Skeletal muscle satellite cell (primary cell): ENCODE measurements around the gene SPEF1. TPM values are rescaled to one million over a fixed set of nuclear protein-coding genes. Genes with fewer than 3 reads are reported as not detected.
"Not testable (repeated sequence)": the region's sequence is repeated elsewhere in the genome, so short reads cannot be mapped to it uniquely, and the experiment has no call there.

ENCODE experiments used
- H3K27me3 ChIP-seq: 2 replicates; pipeline ENCODE4 v1.7.0; 2013; ENCODE audit warnings: low read length; ENCODE audit not compliant: control insufficient read depth, insufficient read depth
- H3K36me3 ChIP-seq: 2 replicates; pipeline ENCODE4 v1.7.0; 2013; ENCODE audit warnings: mild to moderate bottlenecking, control low read depth, low read length; ENCODE audit not compliant: insufficient read depth
- H3K4me1 ChIP-seq: 2 replicates; pipeline ENCODE4 v1.7.0; 2013; ENCODE audit warnings: low read length; ENCODE audit not compliant: control insufficient read depth, insufficient read depth
- H3K4me2 ChIP-seq: 2 replicates; pipeline ENCODE4 v1.7.0; 2013; ENCODE audit warnings: mild to moderate bottlenecking, low read length
- H3K4me3 ChIP-seq: 2 replicates; pipeline ENCODE4 v1.7.0; 2013; ENCODE audit warnings: low read length
- H3K9ac ChIP-seq: 2 replicates; pipeline ENCODE4 v1.7.0; 2013; ENCODE audit warnings: mild to moderate bottlenecking, low read depth, low read length, moderate library complexity
- H3K9me3 ChIP-seq: replicated peaks from 2 replicates; pipeline ENCODE4 v1.7.0; 2013; ENCODE audit warnings: mild to moderate bottlenecking, control low read depth, low read length
- total RNA-seq: library from RNA; depleted of rRNA; stranded (reverse); fragments of >200 nt; gene quantifications from 2 replicates; pipeline ENCODE4 v1.2.3, GENCODE V29; 2012; rRNA removed

Gene SPEF1, protein sequence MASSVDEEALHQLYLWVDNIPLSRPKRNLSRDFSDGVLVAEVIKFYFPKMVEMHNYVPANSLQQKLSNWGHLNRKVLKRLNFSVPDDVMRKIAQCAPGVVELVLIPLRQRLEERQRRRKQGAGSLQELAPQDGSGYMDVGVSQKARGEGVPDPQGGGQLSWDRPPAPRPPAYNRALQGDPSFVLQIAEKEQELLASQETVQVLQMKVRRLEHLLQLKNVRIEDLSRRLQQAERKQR
- not detected in 2 replicates for total RNA-seq

DNA sequence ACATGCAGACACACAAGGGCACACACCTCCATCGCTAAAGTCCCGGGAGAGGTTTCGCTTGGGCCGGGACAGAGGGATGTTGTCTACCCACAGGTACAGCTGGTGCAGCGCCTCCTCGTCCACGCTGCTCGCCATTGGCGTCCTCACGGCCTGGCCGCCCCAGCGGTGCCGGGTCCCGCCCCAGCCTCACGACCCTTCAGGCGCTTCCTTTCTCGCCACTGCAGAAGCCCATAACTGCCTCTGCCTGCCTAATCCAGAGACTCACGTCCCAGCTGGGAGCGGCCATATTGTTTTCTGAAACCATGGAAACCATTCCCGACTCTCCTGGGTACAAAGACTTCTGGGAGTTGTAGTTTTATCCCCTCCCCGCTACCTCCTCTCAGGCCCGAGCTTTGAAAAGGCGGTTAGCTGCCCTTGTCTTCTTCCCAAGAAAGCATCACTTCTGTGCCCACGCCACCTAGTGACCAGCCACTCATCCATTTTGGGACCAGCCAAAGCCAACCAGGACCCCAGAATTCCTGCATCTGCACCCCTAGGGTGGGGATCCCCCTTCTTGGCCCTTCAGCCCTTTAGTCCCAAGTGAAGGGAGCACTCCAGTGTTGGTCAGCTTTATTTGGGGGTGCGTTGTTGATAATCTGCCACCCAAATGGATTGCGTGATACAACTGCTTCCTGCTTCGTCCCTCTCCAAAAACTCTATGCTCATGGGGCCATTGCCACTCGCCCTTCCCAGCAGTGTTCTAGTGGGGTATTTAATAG, at the start of gene SPEF1:
SPEF1 (minus strand) TSS at position 296 of the 758 bp plus-strand sequence; CDS start at position 135, 161 bp downstream.
- H3K36me3 ChIP-seq, result peaks cover 20% of the 10 kb centered on the region
- peak within 1 kb of the TSS; percentile 32 for H3K9ac ChIP-seq
- peaks cover 46% of the 10 kb centered on the region for H3K4me1 ChIP-seq
- H3K4me2 ChIP-seq, result peak within 1 kb of the TSS; percentile 91
- H3K27me3 ChIP-seq, result no peaks in the 10 kb centered on the region
- no peaks in the 10 kb centered on the region for H3K9me3 ChIP-seq
- peak within 1 kb of the TSS; percentile 69 for H3K4me3 ChIP-seq

DNA sequence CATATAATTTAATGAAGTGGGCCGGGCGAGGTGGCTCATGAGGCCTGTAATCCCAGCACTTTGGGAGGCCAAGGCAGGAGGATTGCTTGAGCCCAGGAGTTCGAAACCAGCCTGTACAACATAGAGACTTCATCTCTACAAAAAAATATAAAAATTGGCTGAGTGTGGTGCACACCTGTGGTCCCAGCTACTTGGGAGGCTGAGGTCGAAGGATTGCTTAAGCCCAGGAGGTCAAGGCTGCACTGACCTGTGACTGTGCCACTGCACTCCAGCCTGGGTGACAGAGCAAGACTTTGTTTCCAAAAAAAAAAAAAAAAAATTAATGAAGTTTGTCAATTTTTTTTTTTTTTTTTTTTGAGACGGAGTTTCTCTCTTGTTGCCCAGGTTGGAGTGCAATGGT, 48.6 kb upstream of the SPEF1 start:
- H3K9me3 ChIP-seq, H3K4me3 ChIP-seq, H3K27me3 ChIP-seq, H3K4me1 ChIP-seq, H3K4me2 ChIP-seq, H3K36me3 ChIP-seq, H3K9ac ChIP-seq: not testable (repeated sequence)

DNA sequence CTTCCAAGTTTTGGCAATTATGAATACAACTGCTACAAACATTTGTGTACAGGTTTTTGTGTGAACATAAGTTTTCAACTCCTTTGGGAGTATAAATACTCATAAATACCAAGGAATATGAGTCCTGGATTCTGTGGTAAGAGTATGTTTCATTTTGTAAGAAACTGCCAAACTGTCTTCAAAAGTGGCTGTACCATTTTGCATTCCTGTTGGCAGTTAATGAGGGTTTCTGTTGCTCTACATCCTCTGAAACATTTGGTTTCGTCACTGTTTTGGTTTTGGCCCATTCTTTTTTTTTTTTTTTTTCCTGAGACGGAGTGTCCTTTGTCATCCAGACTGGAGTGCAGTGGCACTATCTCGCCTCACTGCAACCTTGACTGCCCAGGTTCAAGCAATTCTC, 47.5 kb upstream of the SPEF1 start:
- Histone ChIP-seq H3K9me3 (no peaks in the 10 kb centered on the region), H3K4me2 (no peak overlapping the region), H3K36me3 (peaks cover 13% of the 10 kb centered on the region), H3K4me1 (no peaks in the 10 kb centered on the region), H3K27me3 (no peaks in the 10 kb centered on the region), H3K4me3 (no peak overlapping the region), H3K9ac (no peak overlapping the region)

DNA sequence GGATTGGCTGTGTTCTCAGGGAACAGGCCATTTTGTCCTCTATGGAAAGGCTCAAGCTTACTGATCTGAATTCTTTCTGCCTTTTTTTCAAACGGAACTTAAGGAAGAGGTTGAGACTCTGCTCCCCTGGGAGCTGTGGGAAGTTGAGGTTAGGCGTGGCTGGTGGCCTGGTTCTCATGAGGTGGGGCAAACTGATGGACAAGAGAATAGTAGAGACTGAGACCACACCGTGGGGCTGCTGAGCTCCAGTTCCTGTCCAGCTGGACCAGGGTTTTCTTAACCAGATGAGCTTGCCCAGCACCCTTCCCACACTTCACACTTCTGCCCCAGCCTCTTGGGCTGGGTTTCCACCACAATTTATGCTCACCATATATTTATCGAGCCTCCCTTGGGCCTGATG, 45.2 kb upstream of the SPEF1 start:
- Histone ChIP-seq H3K9ac (no peak overlapping the region), H3K4me2 (no peak overlapping the region), H3K9me3 (no peaks in the 10 kb centered on the region), H3K4me1 (peaks cover 2% of the 10 kb centered on the region), H3K27me3 (no peaks in the 10 kb centered on the region), H3K4me3 (no peak overlapping the region), H3K36me3 (peaks cover 30% of the 10 kb centered on the region)

DNA sequence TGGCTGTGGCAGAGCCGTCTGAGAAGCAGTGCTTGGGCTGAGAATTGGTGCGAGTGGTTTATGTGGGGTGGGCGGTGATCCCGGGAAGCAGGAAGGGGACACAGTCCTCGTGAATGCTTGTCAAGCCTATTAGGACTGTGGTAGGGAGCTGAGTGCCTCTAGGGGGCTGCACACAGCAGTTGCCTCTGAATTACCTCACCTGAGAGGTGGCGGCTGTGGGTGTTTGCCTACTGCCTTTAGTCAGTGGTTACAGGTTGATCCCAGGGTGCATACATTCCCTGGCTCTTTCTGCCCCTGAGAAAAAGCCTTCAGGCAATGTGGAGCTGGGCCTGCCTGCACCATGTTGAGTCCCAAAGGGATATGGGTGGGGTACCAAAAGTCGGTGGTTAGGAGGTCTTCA, 44.3 kb upstream of the SPEF1 start:
- no peaks in the 10 kb centered on the region for H3K9me3 ChIP-seq
- no peak overlapping the region for H3K4me2 ChIP-seq
- no peak overlapping the region for H3K9ac ChIP-seq
- H3K4me3 ChIP-seq, result no peak overlapping the region
- H3K27me3 ChIP-seq, result no peaks in the 10 kb centered on the region
- peaks cover 30% of the 10 kb centered on the region for H3K36me3 ChIP-seq
- H3K4me1 ChIP-seq, result peaks cover 5% of the 10 kb centered on the region

DNA sequence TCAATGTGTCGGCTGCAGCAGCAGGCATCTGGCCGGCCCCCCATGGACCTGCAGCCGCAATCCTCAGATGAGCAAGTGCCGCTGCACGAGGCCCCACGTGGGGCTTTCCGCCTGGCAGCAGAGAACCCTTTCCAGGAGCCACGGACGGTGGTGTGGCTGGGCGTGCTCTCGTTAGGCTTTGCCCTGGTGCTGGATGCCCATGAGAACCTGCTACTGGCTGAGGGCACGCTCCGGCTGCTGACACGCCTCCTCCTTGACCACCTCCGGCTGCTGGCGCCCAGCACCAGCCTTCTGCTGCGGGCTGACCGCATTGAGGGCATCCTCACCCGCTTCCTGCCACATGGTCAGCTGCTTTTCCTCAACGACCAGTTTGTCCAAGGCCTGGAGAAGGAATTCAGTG, 42.6 kb upstream of the SPEF1 start:
- Histone ChIP-seq H3K9ac (no peak overlapping the region), H3K36me3 (peaks cover 30% of the 10 kb centered on the region), H3K4me3 (no peak overlapping the region), H3K27me3 (no peaks in the 10 kb centered on the region), H3K4me2 (no peak overlapping the region), H3K4me1 (peaks cover 12% of the 10 kb centered on the region), H3K9me3 (no peaks in the 10 kb centered on the region)

DNA sequence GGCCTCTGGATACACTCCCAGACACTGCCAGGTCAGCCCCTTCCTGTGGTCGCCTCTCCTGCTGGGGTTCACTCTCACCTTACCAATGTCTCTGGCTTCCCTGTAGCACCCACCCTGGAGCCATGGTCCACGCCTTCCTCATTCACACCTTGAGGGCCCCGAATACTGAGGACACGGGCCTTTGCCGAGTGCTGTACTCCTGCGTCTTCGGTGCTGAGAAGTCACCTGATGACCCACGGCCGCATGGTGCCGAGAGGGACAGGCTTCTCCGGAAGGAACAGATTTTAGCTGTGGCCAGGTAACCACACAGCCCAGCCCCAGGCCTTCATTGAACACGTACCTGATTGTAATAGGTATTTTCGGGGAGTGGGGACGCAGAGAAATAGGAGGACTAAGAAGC, 40.7 kb upstream of the SPEF1 start:
- no peak overlapping the region for H3K9ac ChIP-seq
- H3K27me3 ChIP-seq, result no peaks in the 10 kb centered on the region
- H3K4me2 ChIP-seq, result no peak overlapping the region
- peaks cover 21% of the 10 kb centered on the region for H3K4me1 ChIP-seq
- H3K36me3 ChIP-seq, result peaks cover 30% of the 10 kb centered on the region
- no peak overlapping the region for H3K4me3 ChIP-seq
- no peaks in the 10 kb centered on the region for H3K9me3 ChIP-seq

DNA sequence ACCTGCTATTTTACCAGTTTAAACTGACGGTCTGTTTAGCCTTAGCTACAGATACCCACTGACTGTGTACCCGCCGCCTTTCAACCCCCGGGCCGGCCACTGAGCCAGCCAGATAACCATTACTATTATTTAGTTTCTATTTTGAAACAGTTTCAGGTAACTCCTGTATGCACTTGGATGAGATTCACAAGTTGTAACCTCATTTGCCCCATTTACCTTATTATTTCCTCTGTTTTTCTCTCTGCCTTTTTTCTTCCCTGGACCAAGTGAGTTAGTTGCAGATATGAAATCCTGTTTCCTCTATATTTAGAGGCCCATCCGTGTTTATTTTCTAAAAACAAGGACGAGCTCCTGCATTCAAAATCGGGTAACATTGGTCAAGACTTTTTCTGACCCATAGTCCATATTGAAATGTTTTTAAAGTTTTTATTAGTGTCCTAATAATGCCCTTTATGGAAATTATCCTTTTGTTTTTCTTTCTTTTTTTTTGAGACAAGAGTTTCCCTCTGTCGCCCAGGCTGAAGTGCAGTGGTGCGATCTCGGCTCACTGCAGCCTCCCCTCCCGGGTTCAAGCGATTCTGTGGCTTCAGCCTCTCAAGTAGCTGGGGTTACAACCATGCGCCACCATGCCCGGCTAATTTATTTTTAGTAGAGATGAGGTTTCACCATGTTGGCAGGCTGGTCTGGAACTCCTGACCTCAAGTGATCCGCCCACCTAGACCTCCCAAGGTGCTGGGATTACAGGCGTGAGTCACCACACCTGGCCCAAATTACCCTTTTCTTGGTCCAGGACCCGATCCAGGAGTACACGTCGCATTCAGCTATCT, 39.9 kb upstream of the SPEF1 start:
- Histone ChIP-seq H3K4me2 (peak overlapping the region; percentile 96), H3K9ac (peak overlapping the region; percentile 99), H3K4me1 (peaks cover 21% of the 10 kb centered on the region)

DNA sequence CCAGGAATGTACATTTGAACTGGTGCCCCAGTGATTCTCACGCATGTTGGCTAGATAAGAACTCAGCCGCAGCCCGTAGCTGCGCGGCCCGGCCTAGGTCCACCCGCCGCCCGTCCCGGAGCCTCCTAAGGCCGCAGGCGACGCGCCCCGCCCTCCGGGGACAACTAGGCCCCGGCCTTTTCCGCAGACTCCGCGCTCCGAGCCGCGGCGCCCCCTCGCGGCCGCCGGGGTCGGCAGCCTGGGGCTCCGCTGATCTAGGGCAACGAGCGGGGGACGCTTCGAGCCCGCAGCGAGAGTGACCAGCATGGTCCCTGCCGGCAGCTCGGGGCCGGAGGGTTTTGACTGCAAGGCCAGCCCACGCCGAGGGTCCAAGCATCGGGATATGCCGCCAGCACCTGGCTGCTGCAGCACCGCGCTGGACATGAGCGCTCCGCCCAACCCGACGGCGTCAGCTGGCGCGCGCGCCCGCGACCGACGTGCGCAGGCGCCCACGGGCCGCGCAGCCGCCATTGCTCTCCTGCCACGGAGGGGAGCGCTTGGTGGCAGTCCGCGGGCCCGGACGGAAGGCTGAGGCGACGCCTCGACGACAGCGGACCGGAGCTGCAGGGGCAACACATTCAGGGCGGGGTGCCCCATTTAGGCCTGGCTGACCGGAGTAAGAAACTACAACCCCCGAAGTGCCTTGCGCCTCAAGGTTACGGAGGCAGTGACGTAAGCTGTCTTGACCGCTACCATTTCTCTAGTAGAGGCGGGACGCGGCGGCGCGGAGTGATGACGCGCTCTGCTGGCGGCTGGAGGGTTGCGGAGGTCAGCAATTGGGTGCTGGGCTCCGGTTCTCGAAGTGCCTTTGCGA, 39.0 kb upstream of the SPEF1 start, which contains the start of gene AP5S1:
AP5S1 (plus strand) TSS at position 500 of the 853 bp plus-strand sequence. CDS start 1,571 bp downstream, outside the sequence.
- peaks cover 21% of the 10 kb centered on the region for H3K4me1 ChIP-seq
- H3K27me3 ChIP-seq, result no peaks in the 10 kb centered on the region
- no peaks in the 10 kb centered on the region for H3K9me3 ChIP-seq
- peak within 1 kb of the TSS; percentile 99 for H3K9ac ChIP-seq
- H3K36me3 ChIP-seq, result peaks cover 24% of the 10 kb centered on the region
- H3K4me3 ChIP-seq, result peak within 1 kb of the TSS; percentile 99
- H3K4me2 ChIP-seq, result peak within 1 kb of the TSS; percentile 96

More for the DNA sequence above, 39.9 kb upstream of the SPEF1 start:
- Histone ChIP-seq H3K27me3 (no peaks in the 10 kb centered on the region), H3K4me3 (peak overlapping the region; percentile 99), H3K36me3 (peaks cover 30% of the 10 kb centered on the region), H3K9me3 (no peaks in the 10 kb centered on the region)

DNA sequence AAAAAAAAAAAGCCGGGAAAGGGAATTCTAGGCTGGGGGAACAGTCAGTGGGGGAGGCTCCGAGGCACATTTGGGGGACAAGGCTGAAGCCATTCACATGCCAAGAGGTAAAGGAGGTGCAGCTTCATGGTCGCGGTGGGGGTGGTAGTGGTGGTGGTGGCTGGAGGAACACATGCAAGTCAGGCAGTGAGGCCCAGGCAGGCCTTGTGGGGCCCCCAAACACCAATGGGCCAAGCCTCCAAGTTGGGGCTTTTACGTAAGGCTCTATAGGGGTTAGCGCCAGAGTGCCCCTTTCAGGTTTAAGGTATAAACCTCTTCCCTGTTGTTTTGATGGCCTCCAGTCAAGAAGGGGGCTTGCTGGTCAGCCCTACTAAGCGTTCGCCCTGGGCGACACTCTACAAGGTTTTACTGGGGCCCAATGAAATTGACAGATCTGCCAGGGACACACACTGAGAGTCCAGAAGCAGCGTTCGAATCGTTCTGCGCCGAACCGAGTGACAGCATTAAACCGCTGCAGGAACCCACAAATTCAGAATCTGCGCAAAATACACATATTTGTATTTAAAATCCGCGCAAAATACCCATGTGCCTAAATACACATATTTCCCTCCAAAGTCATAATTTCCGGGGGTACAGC, 38.3 kb upstream of the SPEF1 start:
- peaks cover 21% of the 10 kb centered on the region for H3K4me1 ChIP-seq
- H3K9ac ChIP-seq, result peak overlapping the region; percentile 99
- peak overlapping the region; percentile 99 for H3K4me3 ChIP-seq

More for the DNA sequence above, 38.3 kb upstream of the SPEF1 start:
- H3K9me3 ChIP-seq, result no peaks in the 10 kb centered on the region
- H3K27me3 ChIP-seq, result no peaks in the 10 kb centered on the region
- peak overlapping the region; percentile 96 for H3K4me2 ChIP-seq
- peaks cover 24% of the 10 kb centered on the region for H3K36me3 ChIP-seq
